ENCODE measurements around the gene CMTM8.
"Not testable (repeated sequence)": the region's sequence is repeated elsewhere in the genome, so short reads cannot be mapped to it uniquely, and the experiment has no call there.

CMTM8 gene

DNA sequence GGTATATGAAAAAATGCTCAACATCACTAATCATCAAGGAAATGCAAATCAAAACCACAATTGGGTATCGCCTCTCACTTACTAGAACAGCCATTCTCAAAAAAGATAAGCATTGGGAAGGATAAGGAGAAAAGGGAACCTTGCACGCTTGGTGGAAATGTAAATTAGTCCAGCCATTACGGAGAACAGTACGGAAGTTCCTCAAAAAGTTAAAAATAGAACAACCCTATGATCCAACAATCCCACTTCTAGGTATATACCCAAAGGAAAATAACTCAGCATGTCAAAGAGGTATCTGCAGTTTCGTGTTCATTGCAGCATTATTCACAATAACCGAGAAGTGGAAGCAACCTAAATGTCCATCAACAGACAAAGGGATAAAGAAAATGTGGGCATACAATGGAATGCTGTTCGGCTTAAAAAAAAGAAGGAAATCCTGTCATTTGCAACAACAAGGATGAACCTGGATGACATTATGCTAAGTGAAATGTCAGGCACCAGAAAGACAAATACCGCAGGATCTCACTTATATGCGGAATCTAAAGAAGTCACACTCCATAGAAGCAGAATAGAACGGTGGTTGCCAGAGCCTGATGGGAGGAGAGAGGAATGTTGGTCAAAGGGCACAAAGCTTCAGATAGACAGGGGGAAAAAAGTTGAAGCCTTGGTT is 141.5 kb downstream of the CMTM8 start:
- Histone ChIP-seq H3K9ac (ENCODE audit: low read length) (no peak overlapping the region), H3K27me3 (ENCODE audit: control insufficient read depth, insufficient read depth, low read length) (no peaks in the 10 kb centered on the region), H3K4me3 (ENCODE audit: low read length) (no peak overlapping the region), H3K36me3 (ENCODE audit: control insufficient read depth, insufficient read depth, low read length) (no peaks in the 10 kb centered on the region), H3K4me1 (ENCODE audit: control insufficient read depth, insufficient read depth, low read length) (no peaks in the 10 kb centered on the region), H3K9me3 (ENCODE audit: control insufficient read depth, low read length) (no peaks in the 10 kb centered on the region)

DNA sequence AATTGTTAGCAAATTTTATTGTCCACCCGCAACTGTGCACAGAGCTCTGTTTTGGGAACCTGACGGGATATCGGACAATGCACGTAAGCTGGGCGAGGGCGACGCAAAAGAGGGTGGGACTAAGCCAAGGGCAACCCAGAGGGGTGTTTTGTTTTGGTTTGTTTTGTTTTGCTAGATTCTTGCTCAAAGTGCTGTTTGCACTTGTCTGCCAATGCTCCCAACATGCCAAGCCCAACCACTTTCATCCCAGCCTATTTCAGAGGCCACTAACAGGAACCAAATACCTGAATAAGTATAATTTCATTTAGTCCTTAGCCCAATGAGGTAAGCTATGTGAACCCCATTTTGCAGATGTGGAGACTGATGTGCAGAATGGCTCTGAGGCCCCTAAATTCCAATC is 143.4 kb downstream of the CMTM8 start:
- H3K27me3 ChIP-seq (ENCODE audit: control insufficient read depth, insufficient read depth, low read length) = no peaks in the 10 kb centered on the region
- no peak overlapping the region for H3K9ac ChIP-seq (ENCODE audit: low read length)
- no peak overlapping the region for H3K4me3 ChIP-seq (ENCODE audit: low read length)
- no peaks in the 10 kb centered on the region for H3K9me3 ChIP-seq (ENCODE audit: control insufficient read depth, low read length)
- no peaks in the 10 kb centered on the region for H3K36me3 ChIP-seq (ENCODE audit: control insufficient read depth, insufficient read depth, low read length)
- H3K4me1 ChIP-seq (ENCODE audit: control insufficient read depth, insufficient read depth, low read length) = no peaks in the 10 kb centered on the region

GRCh38 chr3:32383136-32383711 is 144.7 kb downstream of the CMTM8 start:
- H3K9ac ChIP-seq (ENCODE audit: low read length) = no peak overlapping the region
- no peaks in the 10 kb centered on the region for H3K4me1 ChIP-seq (ENCODE audit: control insufficient read depth, insufficient read depth, low read length)
- no peaks in the 10 kb centered on the region for H3K9me3 ChIP-seq (ENCODE audit: control insufficient read depth, low read length)
- no peaks in the 10 kb centered on the region for H3K27me3 ChIP-seq (ENCODE audit: control insufficient read depth, insufficient read depth, low read length)
- H3K36me3 ChIP-seq (ENCODE audit: control insufficient read depth, insufficient read depth, low read length) = no peaks in the 10 kb centered on the region
- H3K4me3 ChIP-seq (ENCODE audit: low read length) = no peak overlapping the region

GRCh38 chr3:32384938-32385337 is 146.5 kb downstream of the CMTM8 start:
- Histone ChIP-seq H3K4me1 (ENCODE audit: control insufficient read depth, insufficient read depth, low read length) (no peaks in the 10 kb centered on the region), H3K9me3 (ENCODE audit: control insufficient read depth, low read length) (no peaks in the 10 kb centered on the region), H3K9ac (ENCODE audit: low read length) (no peak overlapping the region), H3K4me3 (ENCODE audit: low read length) (no peak overlapping the region), H3K27me3 (ENCODE audit: control insufficient read depth, insufficient read depth, low read length) (no peaks in the 10 kb centered on the region), H3K36me3 (ENCODE audit: control insufficient read depth, insufficient read depth, low read length) (no peaks in the 10 kb centered on the region)

- H3K36me3 ChIP-seq (ENCODE audit: control insufficient read depth, insufficient read depth, low read length) = no peaks in the 10 kb centered on the region
Observed at GRCh38 chr3:32387512-32387911, 149.0 kb downstream of the CMTM8 start.

GRCh38 chr3:32389577-32389976 is 151.1 kb downstream of the CMTM8 start:
- not testable (repeated sequence) for H3K9ac ChIP-seq (ENCODE audit: low read length); H3K4me1 ChIP-seq (ENCODE audit: control insufficient read depth, insufficient read depth, low read length); H3K27me3 ChIP-seq (ENCODE audit: control insufficient read depth, insufficient read depth, low read length)

More at GRCh38 chr3:32387512-32387911, 149.0 kb downstream of the CMTM8 start:
- H3K9me3 ChIP-seq (ENCODE audit: control insufficient read depth, low read length) = no peaks in the 10 kb centered on the region
- no peaks in the 10 kb centered on the region for H3K27me3 ChIP-seq (ENCODE audit: control insufficient read depth, insufficient read depth, low read length)
- no peaks in the 10 kb centered on the region for H3K4me1 ChIP-seq (ENCODE audit: control insufficient read depth, insufficient read depth, low read length)
- H3K9ac ChIP-seq (ENCODE audit: low read length) = no peak overlapping the region
- no peak overlapping the region for H3K4me3 ChIP-seq (ENCODE audit: low read length)

DNA sequence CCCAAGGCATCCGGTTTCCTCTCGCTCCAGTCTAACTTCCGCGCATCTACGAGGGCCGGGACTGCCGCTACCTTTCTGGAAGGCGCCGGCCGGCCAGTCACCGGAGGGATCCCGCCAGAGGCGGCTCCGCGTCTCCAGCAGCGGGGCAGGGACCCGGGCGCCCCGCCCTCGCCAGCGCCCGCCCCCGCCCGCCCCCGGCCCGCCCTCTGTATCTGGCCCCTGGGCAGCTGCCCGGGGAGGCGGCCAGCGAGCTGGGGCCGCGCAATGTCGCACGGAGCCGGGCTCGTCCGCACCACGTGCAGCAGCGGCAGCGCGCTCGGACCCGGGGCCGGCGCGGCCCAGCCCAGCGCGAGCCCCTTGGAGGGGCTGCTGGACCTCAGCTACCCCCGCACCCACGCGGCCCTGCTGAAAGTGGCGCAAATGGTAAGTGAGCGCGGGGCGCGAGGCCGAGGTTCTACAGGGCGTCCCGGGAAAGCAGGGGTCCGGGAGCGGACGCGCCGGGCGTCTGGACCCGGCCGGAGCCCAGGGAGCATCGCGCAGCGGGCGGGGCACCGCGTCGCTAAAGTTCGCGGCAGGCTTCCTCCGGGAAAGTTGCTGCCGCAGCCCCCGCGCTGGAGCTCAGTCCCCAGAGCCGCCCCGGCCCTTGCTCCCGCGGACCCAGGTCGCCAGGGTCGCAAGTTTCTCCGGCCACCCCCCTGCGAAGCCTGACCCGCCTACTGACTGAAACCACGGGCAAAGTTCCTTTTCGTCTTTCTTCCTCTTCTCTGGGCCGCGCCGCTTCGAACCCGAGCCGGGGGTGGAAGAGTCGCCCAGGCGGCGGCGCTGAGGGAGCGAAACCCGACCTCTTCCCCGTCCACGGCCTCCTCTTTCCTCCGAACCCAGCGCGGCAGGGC is 153.4 kb downstream of the CMTM8 start, which contains the start of gene CMTM7:
TSS of gene CMTM7 (plus strand) at position 211 of the 893 bp plus-strand sequence. CDS start at position 265, 54 bp downstream.
- Histone ChIP-seq H3K4me3 (ENCODE audit: low read length) (peak within 1 kb of the TSS; percentile 49), H3K36me3 (ENCODE audit: control insufficient read depth, insufficient read depth, low read length) (no peaks in the 10 kb centered on the region), H3K4me1 (ENCODE audit: control insufficient read depth, insufficient read depth, low read length) (no peaks in the 10 kb centered on the region), H3K27me3 (ENCODE audit: control insufficient read depth, insufficient read depth, low read length) (no peaks in the 10 kb centered on the region), H3K9me3 (ENCODE audit: control insufficient read depth, low read length) (no peaks in the 10 kb centered on the region), H3K9ac (ENCODE audit: low read length) (peak within 1 kb of the TSS; percentile 65)

More at GRCh38 chr3:32389577-32389976, 151.1 kb downstream of the CMTM8 start:
- not testable (repeated sequence) for H3K9me3 ChIP-seq (ENCODE audit: control insufficient read depth, low read length); H3K36me3 ChIP-seq (ENCODE audit: control insufficient read depth, insufficient read depth, low read length); H3K4me3 ChIP-seq (ENCODE audit: low read length)

DNA sequence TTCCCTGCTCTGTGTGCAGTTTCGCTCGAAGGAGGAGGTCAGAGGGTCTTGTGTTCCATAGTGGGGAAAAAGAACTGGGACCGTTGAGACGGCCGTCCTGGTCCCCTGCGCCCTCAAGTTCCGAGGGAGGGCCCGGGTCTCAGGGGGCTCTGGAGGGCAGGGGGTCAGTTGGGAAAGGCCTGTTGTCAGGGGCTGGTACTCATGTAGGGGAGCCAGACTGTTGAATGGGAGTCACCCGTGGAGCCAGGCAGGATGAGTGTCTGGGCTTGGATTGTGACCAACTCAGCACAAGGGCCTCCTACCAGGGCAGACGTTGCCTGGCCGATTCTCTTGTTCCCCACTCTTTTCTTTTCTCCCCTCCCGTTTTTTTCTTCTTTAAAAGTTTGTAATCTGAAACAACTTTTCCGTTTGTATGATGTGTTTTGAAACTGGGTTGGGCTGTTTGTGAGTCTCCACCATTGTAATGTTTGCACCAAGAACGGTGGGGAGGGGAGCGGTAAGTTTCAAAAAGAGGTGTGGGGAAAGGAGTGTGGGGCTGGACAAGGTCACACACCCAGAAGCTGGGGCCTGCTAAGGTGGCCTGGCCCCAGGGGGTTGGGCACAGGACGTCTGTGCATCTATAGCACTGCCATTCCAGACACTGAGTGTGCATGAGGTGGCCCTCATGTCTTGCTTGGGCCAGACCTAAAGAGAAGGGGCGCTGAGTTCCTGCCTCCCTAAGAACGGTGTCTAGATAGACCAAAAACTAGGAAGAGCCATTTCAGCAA is 154.2 kb downstream of the CMTM8 start:
- Histone ChIP-seq H3K27me3 (ENCODE audit: control insufficient read depth, insufficient read depth, low read length) (no peaks in the 10 kb centered on the region), H3K9me3 (ENCODE audit: control insufficient read depth, low read length) (no peaks in the 10 kb centered on the region), H3K4me3 (ENCODE audit: low read length) (peak overlapping the region; percentile 49), H3K36me3 (ENCODE audit: control insufficient read depth, insufficient read depth, low read length) (no peaks in the 10 kb centered on the region), H3K9ac (ENCODE audit: low read length) (peak overlapping the region; percentile 65), H3K4me1 (ENCODE audit: control insufficient read depth, insufficient read depth, low read length) (no peaks in the 10 kb centered on the region)

GRCh38 chr3:32395496-32395895 is 157.0 kb downstream of the CMTM8 start:
- Histone ChIP-seq H3K4me1 (ENCODE audit: control insufficient read depth, insufficient read depth, low read length) (no peaks in the 10 kb centered on the region), H3K9ac (ENCODE audit: low read length) (no peak overlapping the region), H3K36me3 (ENCODE audit: control insufficient read depth, insufficient read depth, low read length) (no peaks in the 10 kb centered on the region), H3K27me3 (ENCODE audit: control insufficient read depth, insufficient read depth, low read length) (no peaks in the 10 kb centered on the region), H3K9me3 (ENCODE audit: control insufficient read depth, low read length) (no peaks in the 10 kb centered on the region), H3K4me3 (ENCODE audit: low read length) (no peak overlapping the region)

DNA sequence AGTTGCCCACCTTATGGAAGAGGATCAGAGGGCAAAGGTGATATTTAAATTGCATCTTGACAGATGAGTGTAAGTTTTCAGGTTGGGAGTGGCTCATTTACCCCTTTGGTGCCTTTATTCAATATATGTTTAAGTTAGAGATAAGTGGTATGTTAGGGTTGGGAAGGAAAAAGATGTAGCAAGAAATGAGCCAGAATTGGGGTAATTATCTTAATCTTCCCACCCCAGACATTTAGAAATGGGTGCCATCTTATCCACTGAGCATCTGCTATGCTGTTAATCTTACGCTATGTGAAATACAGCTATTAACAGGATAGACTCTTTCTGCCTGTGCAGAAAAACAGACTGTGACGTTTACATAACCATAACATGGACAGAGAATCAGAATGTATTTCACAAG is 159.5 kb downstream of the CMTM8 start:
- H3K9me3 ChIP-seq (ENCODE audit: control insufficient read depth, low read length) = no peaks in the 10 kb centered on the region
- H3K4me1 ChIP-seq (ENCODE audit: control insufficient read depth, insufficient read depth, low read length) = peaks cover 9% of the 10 kb centered on the region
- no peak overlapping the region for H3K9ac ChIP-seq (ENCODE audit: low read length)
- no peak overlapping the region for H3K4me3 ChIP-seq (ENCODE audit: low read length)
- no peaks in the 10 kb centered on the region for H3K36me3 ChIP-seq (ENCODE audit: control insufficient read depth, insufficient read depth, low read length)
- no peaks in the 10 kb centered on the region for H3K27me3 ChIP-seq (ENCODE audit: control insufficient read depth, insufficient read depth, low read length)

DNA sequence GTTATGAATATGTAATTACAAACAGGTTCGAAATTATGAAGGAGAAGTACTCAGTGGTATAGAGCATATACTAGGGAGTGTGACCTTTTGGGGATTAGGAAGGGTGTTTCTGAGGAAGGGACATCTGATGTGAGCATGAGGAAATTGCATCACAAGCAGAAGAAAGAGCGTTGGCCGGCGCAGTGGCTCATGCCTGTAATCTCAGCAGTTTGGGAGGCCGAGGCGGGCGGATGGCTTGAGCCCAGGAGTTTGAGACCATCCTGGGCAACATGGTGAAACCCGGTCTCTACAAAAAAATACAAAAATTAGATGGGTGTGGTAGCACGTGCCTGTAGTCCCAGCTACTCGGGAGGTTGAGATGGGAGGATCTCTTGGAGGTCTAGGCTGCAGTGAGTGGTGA is 160.1 kb downstream of the CMTM8 start:
- Histone ChIP-seq H3K36me3 (ENCODE audit: control insufficient read depth, insufficient read depth, low read length) (no peaks in the 10 kb centered on the region), H3K4me3 (ENCODE audit: low read length) (no peak overlapping the region), H3K9ac (ENCODE audit: low read length) (no peak overlapping the region), H3K27me3 (ENCODE audit: control insufficient read depth, insufficient read depth, low read length) (no peaks in the 10 kb centered on the region), H3K4me1 (ENCODE audit: control insufficient read depth, insufficient read depth, low read length) (peaks cover 13% of the 10 kb centered on the region), H3K9me3 (ENCODE audit: control insufficient read depth, low read length) (no peaks in the 10 kb centered on the region)

Data from mucosa of stomach (tissue), 1 donor.